ENCODE data around the gene SUPT6H.

SUPT6H gene

DNA sequence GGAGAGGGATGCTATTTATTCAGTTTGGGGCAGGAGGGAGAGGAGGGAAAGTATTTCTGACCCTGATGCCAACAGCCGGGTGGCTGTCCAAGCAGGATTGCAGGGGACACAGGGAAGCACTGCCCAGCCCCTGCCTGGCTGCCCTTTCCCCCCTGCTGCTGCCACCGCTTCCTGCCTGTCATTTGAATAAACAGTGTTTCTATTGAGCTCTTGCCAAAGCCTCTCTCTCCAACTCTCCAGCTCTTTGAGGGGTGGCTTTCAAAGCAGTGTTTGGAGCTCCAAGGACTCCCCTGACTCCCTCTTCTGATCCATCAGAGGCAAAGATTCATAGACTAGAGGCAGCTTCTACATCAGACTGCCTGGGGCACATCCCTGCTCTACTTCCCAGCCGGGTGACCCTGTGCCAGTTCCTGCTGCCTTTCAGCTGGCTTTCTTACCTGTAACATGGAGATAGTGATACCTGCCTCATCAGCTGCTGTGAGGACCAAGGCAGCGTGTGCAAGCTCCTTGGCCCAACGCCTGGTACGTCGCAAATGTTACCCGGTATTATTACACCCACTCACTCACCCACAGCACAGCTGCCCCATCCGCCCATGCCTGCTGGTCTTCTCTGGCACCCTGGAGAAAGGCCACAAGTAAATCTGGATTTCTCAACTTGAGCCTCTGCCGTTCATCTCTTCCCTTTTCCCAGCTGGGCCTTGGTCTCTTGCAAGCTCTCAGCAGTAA is 40.2 kb downstream of the SUPT6H start:
- ATAC-seq, result no peak

DNA sequence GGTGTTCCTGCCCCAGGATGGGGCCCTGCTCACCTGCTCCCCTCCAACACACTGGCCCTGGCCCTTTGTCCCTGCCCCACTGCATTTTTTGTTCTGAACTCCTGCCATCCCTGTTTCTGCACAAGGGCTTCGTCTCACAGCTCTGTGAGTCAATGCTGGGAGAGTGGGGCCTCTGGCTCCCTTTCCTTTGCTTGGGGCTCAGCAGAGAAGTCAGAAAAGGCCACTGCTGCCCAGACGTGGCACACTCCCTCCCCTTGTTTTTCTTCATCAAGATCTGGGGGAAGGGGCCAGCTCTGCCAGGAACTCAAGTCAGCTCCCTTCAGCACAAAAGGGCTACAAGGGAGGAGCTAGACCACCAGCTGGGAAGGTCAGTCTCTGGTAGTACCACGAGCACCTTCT is 40.7 kb downstream of the SUPT6H start:
- no peak for ATAC-seq
- DNase-seq, result no peak

More for the DNA sequence above, 40.2 kb downstream of the SUPT6H start:
- DNase-seq, result no peak

DNA sequence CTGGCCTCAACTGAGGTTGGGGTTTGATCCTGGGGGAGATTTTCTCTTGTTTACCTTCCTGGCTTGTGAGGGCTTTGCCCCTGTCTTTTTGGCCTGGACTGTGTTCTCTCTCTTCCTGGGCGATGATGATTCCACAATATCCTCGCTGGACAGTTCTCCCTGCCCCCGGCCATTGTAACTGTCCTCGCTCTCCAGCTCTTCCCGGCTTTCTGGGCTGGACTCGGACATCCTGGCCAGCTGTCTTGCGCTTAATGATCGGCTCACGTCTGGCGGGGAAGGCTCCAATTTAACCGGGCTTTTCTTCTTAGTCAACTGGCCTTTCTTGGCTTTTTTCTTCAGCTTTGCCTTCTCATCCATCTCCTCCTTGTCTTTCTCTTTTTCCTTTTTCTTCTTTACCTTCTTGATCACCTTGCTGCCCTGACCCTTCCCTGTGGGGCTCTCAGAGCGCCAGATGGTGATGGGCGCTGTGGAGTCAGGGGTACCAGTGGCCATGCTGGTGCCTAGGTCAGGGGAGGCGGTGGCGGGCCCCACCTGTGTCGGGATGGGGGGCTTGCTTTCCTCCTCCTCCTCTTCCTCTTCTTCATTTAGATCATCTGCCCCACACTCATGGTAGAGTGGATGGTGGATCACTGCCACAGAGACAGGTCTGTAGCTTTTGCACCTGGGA is 41.7 kb downstream of the SUPT6H start:
- DNase-seq (no peak), ATAC-seq (no peak)

DNA sequence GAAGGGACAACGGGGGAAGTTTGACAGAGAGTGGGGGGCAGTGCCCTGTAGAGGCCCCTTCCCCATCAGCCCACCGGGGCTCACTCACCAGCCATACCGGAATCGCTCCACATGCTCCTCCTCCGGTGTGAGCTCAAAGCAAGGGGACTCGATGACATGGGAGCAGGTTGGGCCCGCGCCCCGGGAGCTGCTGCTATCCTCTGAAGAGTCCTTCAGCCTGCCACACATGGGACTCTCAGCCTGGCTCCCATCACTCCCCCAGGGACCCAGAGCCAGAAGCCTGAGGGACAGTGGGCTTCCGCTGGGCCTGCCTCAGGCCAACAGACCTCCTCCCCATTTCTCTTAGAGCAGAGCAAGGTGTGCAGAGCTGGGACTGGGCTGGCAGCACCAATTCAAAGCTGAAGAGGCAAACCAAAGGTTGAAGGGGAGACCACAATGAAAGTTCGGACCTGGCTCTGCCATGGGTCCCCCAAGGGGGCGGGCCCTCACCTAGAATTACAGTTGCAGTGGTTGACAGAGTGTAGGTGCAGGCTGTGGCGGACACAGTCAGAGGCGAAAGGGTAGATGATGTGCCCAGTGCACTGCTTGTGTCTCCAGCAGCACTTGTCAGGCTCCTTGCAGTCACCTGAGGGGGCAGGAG is 42.3 kb downstream of the SUPT6H start:
- DNase-seq, result no peak
- ATAC-seq, result no peak

DNA sequence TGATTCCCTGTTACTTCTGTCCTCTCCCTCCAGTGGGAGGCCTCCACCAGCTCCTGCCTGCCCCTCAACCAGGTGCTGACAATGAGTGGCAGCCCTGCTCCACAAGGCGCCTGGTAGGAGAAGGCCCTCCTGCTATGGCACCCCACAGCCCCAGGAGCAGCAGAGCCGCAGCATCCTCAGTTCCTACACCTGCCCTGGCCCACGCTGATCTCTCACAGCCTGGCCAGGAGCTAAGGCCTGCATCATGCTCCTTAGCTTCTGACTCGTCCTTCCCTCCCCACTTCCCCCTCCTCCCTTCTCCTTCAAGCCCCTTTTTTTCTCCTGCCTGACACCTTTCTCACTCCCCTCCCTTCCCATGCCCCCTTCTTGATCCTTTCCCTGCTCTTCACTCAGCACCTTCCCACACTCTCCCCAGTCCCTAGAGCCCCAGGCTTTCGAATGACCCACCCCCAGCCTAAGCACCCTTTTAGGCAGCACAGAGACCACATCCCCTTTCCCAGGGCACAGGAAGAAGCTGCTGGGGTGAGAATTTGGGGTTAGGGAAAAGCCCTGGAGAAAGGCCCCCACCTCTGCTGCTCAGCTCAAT is 43.2 kb downstream of the SUPT6H start:
- ATAC-seq (no peak), DNase-seq (no peak)

DNA sequence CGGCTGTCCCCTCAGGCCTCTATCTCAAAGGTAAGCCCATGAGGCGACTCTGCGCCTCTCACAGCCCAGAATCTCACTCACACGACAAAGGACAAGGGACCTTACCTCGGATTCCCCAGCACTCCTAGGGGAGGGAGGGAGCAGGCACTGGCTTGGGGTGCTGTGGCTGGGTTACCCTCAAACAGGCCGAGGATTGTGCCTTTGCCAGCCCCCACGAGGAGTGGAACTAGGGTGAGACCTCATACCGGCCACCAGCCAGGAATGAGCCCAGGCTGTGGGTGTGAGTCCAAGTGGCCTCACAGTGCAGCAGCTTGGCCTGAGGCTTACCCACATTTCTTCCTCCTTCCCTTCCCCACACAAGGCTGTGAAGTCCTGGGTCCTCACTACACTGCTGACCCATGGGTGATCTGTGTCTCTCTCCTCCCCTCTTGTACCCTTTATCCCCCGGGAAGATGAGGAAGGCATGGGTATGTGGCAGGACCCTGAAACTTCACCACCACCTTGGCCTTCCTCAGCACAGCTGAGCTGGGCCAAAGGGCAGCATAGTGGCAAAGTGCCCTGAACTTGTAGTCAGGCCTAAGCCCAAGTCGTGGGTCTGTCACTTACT is 43.8 kb downstream of the SUPT6H start:
- ATAC-seq (no peak), DNase-seq (no peak)

DNA sequence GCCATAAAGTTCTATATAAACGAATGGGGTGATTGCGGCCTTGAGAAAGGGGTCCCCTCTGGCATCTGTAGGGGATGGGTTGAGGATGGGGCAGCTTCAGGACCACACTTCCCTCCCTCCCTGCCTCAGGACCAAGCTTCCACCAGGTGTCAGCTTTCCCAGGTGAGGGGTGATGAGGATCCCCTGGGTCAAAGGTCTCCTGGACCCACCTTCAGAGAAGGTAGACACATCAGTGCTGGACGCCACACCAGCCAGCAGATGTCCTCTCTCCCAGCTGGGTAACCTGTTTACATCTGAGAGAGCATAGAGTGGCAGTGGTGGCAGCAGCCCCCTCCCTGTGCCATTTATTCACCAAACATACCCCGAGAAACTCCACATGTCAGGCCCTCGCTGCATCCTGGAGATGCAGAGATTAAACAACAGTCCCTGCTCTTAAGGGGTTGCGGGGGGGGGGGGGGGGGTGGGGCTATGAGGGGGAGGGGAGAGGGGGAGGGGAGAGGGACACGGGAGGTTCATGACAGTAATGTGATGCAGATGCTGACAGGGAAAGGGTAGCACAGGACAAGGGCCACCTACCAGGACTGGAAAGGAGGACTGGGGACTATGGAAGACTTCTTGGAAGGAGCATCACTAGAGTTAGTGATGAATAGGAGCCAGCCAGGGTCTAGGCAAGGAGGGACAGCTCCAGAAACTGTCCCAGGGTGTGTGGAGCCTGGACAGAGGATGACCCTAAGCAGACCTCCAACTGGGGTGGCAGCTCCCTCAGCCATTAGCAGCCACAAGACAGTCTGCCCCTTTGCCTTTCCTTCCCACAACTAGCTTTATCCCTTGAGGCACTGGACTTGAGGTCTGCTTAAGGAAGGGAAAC is 44.7 kb downstream of the SUPT6H start:
- DNase-seq, result no peak

DNA sequence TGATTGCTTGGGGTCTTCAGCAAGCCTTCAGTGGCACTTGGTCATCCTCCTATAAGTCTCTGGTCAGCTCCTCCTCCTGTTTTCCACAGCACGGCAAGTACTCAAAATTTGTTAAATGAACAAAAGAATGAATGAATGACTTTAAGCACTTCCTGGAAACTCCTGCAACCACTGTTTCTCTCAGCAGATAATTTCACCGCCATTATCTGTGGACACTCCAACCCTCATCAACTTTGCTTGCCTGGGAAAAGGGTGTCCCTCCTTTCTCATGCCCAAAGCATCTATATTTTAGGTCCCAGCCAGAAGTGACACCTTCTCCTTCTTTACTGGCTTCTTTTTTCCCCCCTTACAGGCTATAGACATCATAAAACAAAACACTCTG is 45.3 kb downstream of the SUPT6H start:
- DNase-seq (no peak), ATAC-seq (no peak)

More for the DNA sequence above, 44.7 kb downstream of the SUPT6H start:
- no peak for ATAC-seq

DNA sequence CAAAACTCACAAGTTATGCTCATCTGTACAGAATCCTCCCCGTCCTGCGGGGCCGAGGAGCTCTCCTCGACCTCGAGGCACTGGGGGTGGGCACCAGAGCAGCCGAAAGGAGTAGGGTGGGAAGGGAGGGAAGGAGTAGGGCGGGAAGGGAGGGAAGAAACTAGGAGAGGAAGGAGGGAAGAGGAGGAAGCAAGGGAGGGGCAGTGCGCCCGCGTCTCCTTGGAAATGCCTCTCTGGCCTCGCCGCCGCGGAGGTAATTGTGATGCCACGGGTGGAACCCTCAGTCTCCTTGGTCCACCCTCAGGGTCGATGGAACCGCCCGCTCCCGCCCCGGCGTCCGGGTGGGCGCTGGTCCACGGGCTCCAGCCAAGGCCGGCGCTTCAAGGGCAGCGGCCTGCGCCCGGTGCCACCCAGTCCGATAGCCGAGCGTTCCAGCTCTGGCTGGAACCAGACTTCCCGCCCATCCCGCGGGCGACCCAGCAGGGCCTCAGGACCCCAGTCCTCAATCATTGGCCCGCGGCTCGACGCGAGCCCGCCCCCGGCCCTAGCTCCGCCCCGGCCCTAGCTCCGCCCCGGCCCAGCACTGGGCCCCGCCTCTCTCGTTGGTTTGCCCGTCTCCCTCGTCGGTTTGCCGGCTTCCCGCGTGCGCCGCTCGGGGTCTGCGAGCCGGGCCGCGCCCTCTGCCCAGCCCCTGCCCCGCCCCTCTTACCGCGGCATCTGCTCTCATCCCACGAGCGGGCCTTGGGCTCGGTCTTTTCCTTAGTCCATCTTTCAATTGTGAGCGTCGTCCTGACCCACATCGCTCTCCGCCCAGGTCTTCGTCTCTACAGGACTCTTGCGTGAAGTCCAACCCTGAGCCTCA is 49.1 kb downstream of the SUPT6H start:
- DNase-seq, result peak; percentile 95
- peak; percentile 93 for ATAC-seq

DNA sequence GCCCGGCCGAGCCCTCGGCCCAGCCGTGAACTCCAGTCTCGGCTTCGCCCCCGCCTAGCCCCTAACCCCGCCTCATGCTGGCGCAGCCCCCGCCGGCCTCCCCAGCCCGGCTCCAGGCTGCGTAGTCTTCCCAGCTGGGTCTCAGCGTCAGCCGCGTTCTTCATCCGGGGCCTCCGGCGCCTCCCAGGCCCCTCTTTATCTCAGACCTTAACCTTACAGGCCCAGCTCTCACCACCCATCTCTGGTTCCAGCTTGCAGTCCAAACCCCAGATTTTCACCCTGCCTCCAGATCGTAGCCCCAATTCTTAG is 49.7 kb downstream of the SUPT6H start, which contains the start of gene PROCA1:
Gene PROCA1, minus strand, starts transcription at position 166 of the 309 bp plus-strand sequence. CDS start 228 bp downstream, outside the sequence.
- DNase-seq, result no peak
- peak; percentile 15 for ATAC-seq

DNA sequence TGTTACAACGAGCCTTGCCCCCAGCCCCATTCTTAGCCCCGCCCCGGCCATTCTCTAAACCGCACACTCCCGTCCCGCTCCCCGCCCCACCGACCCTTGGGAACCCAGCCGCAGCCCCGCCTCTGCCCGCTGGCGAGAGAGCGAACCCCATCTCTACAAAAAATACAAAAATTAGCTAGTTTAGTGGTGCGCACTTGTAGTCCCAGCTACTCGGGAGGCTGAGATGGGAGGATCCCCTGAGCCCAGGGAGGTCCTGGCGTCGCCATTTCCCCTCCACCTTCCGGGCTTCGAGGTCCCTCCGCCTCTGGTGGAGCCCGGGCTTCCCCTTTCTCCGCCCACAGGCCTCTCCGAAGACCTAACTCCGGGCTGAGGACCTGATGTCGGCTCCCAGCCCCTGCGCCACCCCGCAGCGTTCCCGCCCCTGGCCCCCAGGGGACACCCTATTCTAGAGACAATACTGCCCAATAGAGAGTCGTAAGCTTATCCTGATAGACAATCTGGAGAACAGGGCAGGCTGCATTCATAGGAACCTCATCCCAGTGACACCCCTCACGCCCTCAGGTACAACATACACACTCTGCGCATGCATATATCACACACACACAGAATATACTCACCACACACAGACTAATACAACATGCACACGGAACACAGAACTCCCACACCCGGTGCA is 50.2 kb downstream of the SUPT6H start:
- DNase-seq, result peak; percentile 82

DNA sequence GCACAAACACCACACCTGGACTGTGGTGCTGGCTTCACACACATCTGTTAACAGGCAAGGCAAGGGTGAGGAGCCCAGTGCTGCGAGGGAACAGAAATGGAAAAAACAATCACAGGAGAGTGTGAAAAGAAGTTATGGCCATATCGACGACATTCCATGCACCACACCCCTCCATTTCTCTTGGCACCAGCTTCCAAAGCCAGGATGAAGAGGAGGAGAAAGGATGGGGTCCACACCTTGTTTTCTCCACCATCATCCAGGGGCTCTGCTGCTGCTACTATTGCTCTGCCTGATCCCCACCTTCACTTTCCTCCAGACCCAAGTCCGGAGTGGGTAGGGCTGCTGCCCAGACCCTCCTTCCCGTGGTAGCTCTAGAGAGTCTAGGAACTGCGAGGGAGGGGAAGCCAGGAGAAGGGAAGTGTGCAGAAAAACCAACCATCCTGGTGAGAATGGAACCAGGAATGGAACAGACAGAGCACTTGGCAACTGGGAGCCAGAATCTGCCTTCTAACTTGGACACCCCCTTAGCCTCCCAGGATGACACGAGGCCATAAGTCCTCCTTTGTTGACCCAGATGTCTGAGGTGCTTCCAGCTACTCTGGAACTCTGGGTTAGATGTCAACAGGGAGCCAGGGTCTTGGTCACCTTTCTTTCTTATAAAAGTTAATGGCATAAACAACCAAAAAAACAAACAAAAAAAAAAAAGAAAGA is 50.9 kb downstream of the SUPT6H start:
- DNase-seq, result no peak
- ATAC-seq, result no peak

More for the DNA sequence above, 50.2 kb downstream of the SUPT6H start:
- peak; percentile 48 for ATAC-seq

DNA sequence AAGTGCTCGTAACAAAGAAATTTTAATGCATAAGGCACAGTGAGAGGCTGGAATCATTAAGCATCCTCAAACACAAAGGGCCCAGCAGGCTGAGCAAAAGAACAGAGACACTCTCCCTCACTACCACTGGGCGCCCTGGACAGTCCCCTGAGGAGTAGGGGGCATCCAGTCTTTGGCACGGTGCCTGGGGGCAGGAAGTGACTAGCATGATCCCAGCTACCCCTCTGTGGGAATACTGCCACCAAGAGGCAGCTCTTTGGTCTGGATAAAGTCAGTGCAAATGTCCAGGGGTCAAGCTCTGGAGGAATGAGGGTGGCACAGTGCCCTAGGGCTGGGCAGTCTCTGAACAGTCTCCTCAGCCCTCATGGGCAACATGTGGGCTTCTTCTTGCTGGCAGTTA is 52.3 kb downstream of the SUPT6H start:
- DNase-seq (no peak), ATAC-seq (no peak)

DNA sequence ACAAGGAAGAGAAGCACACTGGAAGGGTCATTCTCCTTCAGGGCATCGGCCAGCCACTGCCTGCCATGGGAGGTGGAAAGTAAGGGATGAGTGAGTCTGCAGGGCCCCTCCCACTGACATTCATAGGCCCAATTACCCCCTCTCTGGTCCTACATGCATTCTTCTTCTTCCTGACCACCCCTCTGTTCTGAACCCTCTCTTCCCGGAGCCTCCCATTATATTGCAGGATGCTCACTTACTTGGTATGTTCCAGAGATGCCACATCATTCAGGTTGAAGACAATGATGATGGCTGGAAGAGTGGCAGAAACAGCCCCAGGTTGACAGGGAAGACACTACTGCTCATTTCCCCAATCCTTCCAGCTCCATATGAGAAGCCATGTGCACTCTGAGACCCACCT is 53.2 kb downstream of the SUPT6H start:
- no peak for ATAC-seq

DNA sequence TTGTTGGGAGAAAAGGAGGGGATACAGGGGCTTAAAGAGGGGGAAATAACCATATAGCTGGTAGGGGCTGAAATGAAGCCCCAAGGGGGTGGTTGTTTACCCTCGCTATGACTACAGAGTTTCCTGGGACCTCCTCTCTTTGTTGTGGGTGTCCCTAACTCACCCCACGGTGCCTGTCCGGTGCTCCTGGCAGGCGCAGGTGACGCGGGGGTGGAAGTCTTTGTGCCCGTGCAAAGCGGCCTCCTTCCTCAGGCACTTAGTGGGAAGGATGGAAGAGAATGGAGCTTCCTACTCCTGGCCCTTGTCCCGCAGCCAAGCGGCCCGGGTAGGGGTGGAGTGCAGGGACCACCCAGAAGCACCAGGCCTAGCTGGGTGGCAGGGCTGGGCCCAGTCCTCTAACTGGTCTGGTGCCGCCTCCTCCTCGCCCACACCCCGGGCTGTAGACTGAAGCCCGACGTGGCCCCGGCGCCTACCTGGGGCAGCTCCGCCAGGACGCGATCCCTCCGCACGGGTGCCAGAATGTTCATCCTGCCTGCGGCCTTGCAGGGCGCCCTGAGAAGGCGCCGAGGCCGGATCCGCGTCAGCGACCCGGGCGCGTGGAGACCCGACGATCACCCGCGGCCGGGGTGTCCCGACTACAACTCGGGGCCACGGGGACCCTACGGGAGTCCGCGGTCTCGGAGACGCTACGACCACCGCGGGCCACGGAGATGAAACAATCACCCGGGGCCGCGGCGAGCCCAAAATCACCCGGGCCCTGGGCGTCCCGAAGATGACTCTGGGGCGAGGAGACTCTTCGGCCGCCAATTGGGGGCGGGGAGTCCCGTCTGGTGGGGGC is 55.0 kb downstream of the SUPT6H start:
- no peak for DNase-seq
- ATAC-seq, result no peak

More for the DNA sequence above, 53.2 kb downstream of the SUPT6H start:
- no peak for DNase-seq

DNA sequence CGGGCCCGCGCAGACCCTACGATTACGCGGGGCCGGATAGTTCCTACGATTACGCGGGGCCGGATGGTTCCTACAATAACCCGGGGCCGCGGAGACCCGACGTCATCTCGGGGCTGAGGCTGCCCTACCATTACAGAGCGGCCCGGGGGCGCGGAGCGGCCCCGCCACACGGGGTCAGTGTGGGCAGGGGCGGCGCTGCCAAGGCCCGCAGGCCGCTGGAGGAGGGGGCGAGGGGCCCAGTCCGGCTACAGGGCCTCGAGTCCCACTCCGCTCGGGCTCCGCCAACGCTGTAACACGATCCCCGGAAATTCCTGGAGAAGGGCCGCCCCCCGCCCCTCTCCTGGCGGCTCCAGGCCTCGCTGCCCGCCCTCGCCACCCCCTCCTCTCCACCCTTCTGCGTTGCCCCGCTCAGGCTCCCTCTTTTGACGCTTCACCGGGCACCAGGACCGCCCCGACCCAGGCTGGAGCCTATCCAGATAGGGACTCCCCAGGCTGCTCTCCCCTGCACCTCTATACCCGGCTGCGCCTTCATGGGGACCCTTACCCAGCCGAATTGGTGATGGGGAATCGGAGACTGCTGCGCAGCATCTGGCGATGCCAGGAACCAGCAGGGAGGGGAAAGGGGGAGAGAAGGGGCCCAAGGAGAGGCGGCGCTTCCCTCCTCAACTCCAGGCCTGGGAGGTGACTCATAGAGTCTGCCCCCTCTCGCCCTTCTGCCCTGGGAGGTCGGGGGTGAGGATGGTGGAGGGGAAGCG is 55.8 kb downstream of the SUPT6H start, which contains the start of gene RAB34:
Gene RAB34, minus strand, starts transcription at position 291 of the 755 bp plus-strand sequence. CDS start 602 bp downstream, outside the sequence.
- ATAC-seq (no peak), DNase-seq (peak; percentile 50)

DNA sequence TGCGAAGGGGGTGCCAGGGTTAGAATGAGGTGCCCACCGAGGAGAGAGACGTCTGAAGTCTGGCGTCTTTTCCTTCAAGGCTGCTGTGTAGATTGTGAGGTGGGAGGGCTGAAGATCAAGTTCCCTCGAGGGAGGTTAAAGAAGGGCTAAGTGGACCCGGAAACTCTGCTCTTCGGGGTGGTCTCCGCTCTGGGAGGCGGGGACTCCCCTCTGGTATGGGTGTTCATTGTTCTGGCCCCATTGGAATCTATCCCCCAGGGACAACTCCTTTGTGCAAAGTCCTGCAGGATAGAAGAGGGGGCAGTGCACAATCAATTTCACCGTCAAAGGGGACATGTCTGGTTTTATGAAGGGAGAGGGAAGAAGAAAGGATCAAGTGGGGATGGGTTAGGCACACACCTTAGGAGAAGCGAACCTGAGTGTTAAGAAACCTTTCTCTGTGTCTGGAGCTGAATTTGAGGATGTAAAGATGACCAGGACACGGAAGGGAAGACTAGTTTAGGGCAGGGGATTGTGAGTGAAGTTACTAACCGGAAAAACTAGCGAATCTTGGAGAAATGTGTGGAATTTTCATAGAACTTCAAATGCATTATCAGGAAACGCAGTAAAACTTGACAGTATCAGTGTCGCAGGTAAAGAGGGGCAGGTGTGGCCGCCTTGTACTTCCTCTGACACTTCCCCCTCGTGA is 56.5 kb downstream of the SUPT6H start:
- ATAC-seq, result no peak
- no peak for DNase-seq

Measured in stimulated activated naive CD8-positive, alpha-beta T cell treated with anti-CD3 and anti-CD28 coated beads, Interleukin-15, Interleukin-2, amounts not matched to agents 100 U/mL and 50 U/mL, for 24 hours (primary cell).